Fibroblast of peridontal ligament (primary cell): ENCODE measurements around the gene SULT6B1.

Source experiments
- DNase-seq: peaks from one replicate; pipeline ENCODE4 v3.0.0-alpha.2; 2010; ENCODE audit errors: extremely low read depth

Gene SULT6B1

DNA sequence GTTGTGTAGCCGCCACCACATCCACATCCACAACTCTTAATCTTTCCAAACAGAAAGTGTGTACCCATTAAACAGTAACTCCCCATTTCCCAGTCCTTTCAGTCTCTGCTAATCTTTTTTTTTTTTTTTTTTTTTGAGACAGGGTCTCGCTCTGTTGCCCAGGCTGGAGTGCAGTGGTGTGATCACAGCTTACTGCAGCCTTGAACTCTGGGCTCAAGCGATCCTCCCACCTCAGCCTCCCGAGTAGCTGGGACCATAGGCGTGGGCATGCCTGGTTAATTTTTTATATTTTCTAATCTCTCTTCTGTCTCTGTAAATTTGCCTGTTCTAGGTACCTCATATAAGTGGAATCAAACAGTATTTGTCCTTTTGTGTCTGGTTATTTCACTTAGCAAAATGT lies 35.2 kb downstream of the SULT6B1 start:
- DNase-seq, result no peak

GRCh38 chr2:37149626-37150322 lies 38.7 kb downstream of the SULT6B1 start:
- DNase-seq, result no peak

DNA sequence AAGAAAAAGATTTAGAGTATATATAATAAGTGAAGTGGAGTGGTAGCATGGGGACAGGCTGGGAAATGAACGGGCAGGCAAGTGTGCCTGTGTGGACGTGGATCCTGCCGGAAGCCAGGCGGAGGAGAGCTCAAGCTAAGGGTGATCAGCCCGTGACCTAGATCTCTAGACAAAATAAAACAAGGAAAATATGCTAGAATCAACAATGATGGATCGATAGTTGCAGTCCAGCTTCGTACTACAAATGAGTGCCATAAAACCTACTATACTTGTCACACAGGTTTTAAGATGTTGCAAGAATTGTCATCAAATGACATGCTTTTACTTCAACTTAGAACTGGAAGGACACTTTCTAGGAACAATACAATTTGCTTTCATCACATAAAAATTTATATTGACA lies 40.1 kb downstream of the SULT6B1 start:
- no peak for DNase-seq

- DNase-seq, result no peak
Observed at GRCh38 chr2:37146062-37146461, 42.4 kb downstream of the SULT6B1 start.

DNA sequence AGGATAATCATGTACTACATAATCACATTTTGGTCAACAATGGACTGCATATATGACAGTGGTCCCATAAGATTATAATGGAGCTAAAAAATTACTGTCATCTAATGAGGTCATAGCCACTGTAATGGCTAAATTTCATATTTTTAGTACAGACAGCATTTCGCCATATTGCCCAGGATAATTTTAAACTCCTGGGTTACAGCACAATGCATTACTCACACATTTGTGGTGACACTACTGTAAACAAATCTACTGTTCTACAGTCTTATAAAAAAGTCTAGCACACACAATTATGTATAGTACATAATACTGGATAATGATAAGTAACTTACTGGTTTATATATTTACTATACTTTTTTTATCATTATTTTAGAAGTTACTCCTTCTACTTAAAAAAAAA lies 44.5 kb downstream of the SULT6B1 start:
- DNase-seq, result peak; percentile 79

GRCh38 chr2:37142546-37142945 lies 45.9 kb downstream of the SULT6B1 start:
- DNase-seq, result no peak

DNA sequence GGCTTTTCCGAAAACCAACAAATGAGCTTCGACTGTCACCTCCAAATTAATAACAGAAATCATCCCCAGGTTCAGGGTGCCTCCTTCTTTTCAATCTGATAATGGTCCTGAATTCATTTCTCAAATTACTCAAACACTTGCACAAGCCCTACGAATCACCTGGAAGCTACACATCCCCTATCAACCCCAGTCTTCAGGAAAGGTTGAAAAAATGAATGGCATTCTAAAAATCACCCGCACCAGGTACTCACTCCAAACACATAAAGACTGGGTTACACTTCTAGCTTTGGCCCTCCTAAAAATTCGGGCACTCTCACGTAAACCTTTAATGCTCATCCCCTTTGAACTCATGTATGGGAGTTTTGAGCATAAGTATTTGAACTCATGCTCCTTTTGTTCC lies 55.6 kb downstream of the SULT6B1 start:
- DNase-seq, result no peak

- no peak for DNase-seq
Observed at GRCh38 chr2:37125416-37125815, 63.1 kb downstream of the SULT6B1 start.

DNA sequence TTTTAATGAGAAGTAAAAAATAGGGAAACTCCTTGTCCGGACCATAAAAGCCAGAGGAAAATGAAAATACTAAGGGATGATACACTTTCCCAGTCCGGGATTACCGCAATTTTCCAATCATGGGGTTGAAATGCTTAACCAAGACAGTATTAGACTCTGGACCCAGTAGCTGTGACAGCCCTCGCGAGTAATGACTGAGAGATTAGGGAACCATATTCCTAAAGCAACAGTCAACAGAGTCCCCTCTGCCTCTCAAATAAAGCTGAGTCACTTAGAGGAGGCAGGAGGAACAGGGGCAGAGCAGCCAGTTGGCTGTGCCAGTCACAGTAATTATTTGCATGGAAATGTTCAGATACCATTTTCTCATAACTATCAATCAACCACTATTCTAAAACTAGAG lies 69.3 kb downstream of the SULT6B1 start:
- DNase-seq, result no peak
